Neural progenitor cell (in vitro differentiated cells): ENCODE results near the gene ATF7IP. TPM values are rescaled to one million over a fixed set of nuclear protein-coding genes. Genes with fewer than 3 reads are reported as not detected.

Experiments
- DNase-seq: peaks from one replicate; pipeline ENCODE4 v3.0.0-alpha.2; 2016; ENCODE audit warnings: low spot score
- H2AFZ ChIP-seq: fragments of 200-600 bp; sonication (generic); replicated peaks from 2 replicates; pipeline ENCODE4 v1.6.1; 2016; ENCODE audit warnings: antibody characterized with exemption
- H3F3A ChIP-seq: fragments of 200-600 bp; sonication (generic); 2 replicates; pipeline ENCODE4 v1.6.1; 2016; ENCODE audit warnings: antibody characterized with exemption, low read depth
- H3K27ac ChIP-seq: fragments of 200-600 bp; sonication (generic); 2 replicates; pipeline ENCODE4 v1.5.1; 2016; ENCODE audit warnings: mild to moderate bottlenecking
- H3K27me3 ChIP-seq: fragments of 200-600 bp; sonication (generic); 2 replicates; pipeline ENCODE4 v1.6.1; 2016; ENCODE audit warnings: mild to moderate bottlenecking, moderate library complexity
- H3K36me3 ChIP-seq: fragments of 200-600 bp; sonication (generic); 2 replicates; pipeline ENCODE4 v1.5.1; 2016
- H3K4me1 ChIP-seq: fragments of 200-600 bp; sonication (generic); 2 replicates; pipeline ENCODE4 v1.6.1; 2016; ENCODE audit warnings: mixed run types
- H3K4me2 ChIP-seq: fragments of 200-600 bp; sonication (generic); 2 replicates; pipeline ENCODE4 v1.6.1; 2016
- H3K4me3 ChIP-seq: fragments of 200-600 bp; sonication (generic); 2 replicates; pipeline ENCODE4 v1.5.1; 2016
- H3K79me2 ChIP-seq: fragments of 200-600 bp; sonication (generic); 2 replicates; pipeline ENCODE4 v1.6.1; 2016; ENCODE audit warnings: low read depth
- H3K9ac ChIP-seq: fragments of 200-600 bp; sonication (generic); 2 replicates; pipeline ENCODE4 v1.6.1; 2016
- H3K9me3 ChIP-seq: fragments of 200-600 bp; sonication (generic); 2 replicates; pipeline ENCODE4 v1.5.1; 2016; ENCODE audit warnings: low read depth
- H4K20me1 ChIP-seq: fragments of 200-600 bp; sonication (generic); 2 replicates; pipeline ENCODE4 v1.6.1; 2016; ENCODE audit warnings: low read depth
- H3K27ac Mint-ChIP-seq: 3 replicates; pipeline ENCODE4 v1.8.0; 2021; ENCODE audit warnings: mixed read lengths
- H3K27me3 Mint-ChIP-seq: 2 replicates; pipeline ENCODE4 v1.8.0; 2022; ENCODE audit warnings: low read depth, mild to moderate bottlenecking, inconsistent platforms, moderate library complexity, mixed read lengths; ENCODE audit not compliant: insufficient read depth
- H3K36me3 Mint-ChIP-seq: 3 replicates; pipeline ENCODE4 v1.8.0; 2021; ENCODE audit warnings: mixed read lengths
- H3K4me1 Mint-ChIP-seq: 3 replicates; pipeline ENCODE4 v1.8.0; 2021; ENCODE audit warnings: mixed read lengths
- H3K4me3 Mint-ChIP-seq: 3 replicates; pipeline ENCODE4 v1.8.0; 2021; ENCODE audit warnings: mild to moderate bottlenecking, moderate library complexity, mixed read lengths
- H3K9me3 Mint-ChIP-seq: 3 replicates; pipeline ENCODE4 v1.8.0; 2020; ENCODE audit warnings: mixed read lengths
- EZH2 ChIP-seq: fragments of 200-600 bp; sonication (generic); IDR thresholded peaks from 2 replicates; pipeline ENCODE4 v1.6.1; 2017; ENCODE audit warnings: antibody characterized with exemption, mild to moderate bottlenecking, moderate library complexity
- EZH2phosphoT487 ChIP-seq: fragments of 200-600 bp; sonication (generic); IDR thresholded peaks from 2 replicates; pipeline ENCODE4 v1.6.1; 2017; ENCODE audit warnings: antibody characterized with exemption
- total RNA-seq: library from RNA; depleted of rRNA; stranded (reverse); fragments of >200 nt; gene quantifications from 2 replicates; pipeline ENCODE4 v1.2.3, GENCODE V29; 2015; ENCODE audit warnings: low replicate concordance
- TF ChIP-seq, protein P1 (sequence below): fragments of 200-600 bp; sonication (generic); IDR thresholded peaks from 2 replicates; pipeline ENCODE4 v1.5.1; 2017; ENCODE audit warnings: antibody characterized with exemption, mild to moderate bottlenecking

Gene ATF7IP
- total RNA-seq, 1 donor from 2014 or later, result 187 TPM

GRCh38 chr12:14442221-14442881, 76.9 kb downstream of the ATF7IP start:
- Mint-ChIP-seq H3K4me1 (no peaks in the 10 kb centered on the region), H3K9me3 (no peaks in the 10 kb centered on the region), H3K36me3 (peaks cover 53% of the 10 kb centered on the region), H3K27me3 (peaks cover 2% of the 10 kb centered on the region), H3K4me3 (no peak overlapping the region), H3K27ac (no peak overlapping the region)
- no peak overlapping the region for H3K9ac ChIP-seq
- H3K9me3 ChIP-seq, result no peaks in the 10 kb centered on the region
- H2AFZ ChIP-seq, result no peak overlapping the region
- H3K4me1 ChIP-seq, result no peaks in the 10 kb centered on the region
- TF ChIP-seq EZH2, result no peak
- no peak for TF ChIP-seq EZH2phosphoT487
- TF ChIP-seq, protein P1, sequence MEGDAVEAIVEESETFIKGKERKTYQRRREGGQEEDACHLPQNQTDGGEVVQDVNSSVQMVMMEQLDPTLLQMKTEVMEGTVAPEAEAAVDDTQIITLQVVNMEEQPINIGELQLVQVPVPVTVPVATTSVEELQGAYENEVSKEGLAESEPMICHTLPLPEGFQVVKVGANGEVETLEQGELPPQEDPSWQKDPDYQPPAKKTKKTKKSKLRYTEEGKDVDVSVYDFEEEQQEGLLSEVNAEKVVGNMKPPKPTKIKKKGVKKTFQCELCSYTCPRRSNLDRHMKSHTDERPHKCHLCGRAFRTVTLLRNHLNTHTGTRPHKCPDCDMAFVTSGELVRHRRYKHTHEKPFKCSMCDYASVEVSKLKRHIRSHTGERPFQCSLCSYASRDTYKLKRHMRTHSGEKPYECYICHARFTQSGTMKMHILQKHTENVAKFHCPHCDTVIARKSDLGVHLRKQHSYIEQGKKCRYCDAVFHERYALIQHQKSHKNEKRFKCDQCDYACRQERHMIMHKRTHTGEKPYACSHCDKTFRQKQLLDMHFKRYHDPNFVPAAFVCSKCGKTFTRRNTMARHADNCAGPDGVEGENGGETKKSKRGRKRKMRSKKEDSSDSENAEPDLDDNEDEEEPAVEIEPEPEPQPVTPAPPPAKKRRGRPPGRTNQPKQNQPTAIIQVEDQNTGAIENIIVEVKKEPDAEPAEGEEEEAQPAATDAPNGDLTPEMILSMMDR, result no peak
- no peaks in the 10 kb centered on the region for H4K20me1 ChIP-seq
- DNase-seq, result no peak
- H3K27ac ChIP-seq, result no peak overlapping the region
- no peaks in the 10 kb centered on the region for H3K27me3 ChIP-seq
- no peak overlapping the region for H3K4me2 ChIP-seq
- H3K79me2 ChIP-seq, result peaks cover 93% of the 10 kb centered on the region
- peaks cover under 1% of the 10 kb centered on the region for H3F3A ChIP-seq
- H3K4me3 ChIP-seq, result no peak overlapping the region
- H3K36me3 ChIP-seq, result peaks cover 47% of the 10 kb centered on the region

DNA sequence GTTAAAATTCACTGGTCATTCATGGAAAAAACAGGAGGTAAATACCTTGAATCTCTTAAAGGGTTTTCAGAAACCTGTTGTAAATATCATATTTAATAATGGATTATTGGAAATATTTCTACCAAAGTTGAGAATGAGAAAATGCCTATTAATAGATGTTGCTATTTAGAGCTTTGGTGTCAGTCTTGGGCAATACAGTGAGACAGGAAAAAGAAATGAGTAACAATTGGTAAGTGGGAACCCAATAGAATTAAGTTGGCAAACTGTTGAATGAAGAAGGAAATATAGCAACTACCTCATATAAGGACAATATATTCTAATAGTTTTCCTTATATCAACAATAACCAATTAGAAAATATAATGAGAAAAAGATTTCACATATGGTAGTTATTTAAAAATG, 78.0 kb downstream of the ATF7IP start:
- Histone ChIP-seq H3K36me3 (peaks cover 51% of the 10 kb centered on the region), H2AFZ (no peak overlapping the region), H3K79me2 (peaks cover 95% of the 10 kb centered on the region), H3K9ac (no peak overlapping the region), H3F3A (no peaks in the 10 kb centered on the region), H4K20me1 (no peaks in the 10 kb centered on the region), H3K4me2 (no peak overlapping the region), H3K4me3 (no peak overlapping the region), H3K27me3 (no peaks in the 10 kb centered on the region), H3K4me1 (no peaks in the 10 kb centered on the region), H3K9me3 (no peaks in the 10 kb centered on the region), H3K27ac (no peak overlapping the region)
- Mint-ChIP-seq H3K27ac (no peak overlapping the region), H3K4me1 (no peaks in the 10 kb centered on the region), H3K9me3 (no peaks in the 10 kb centered on the region), H3K36me3 (peaks cover 58% of the 10 kb centered on the region), H3K27me3 (peaks cover 2% of the 10 kb centered on the region), H3K4me3 (no peak overlapping the region)
- TF ChIP-seq, protein P1, result no peak
- TF ChIP-seq EZH2phosphoT487 (no peak), EZH2 (no peak)
- no peak for DNase-seq

DNA sequence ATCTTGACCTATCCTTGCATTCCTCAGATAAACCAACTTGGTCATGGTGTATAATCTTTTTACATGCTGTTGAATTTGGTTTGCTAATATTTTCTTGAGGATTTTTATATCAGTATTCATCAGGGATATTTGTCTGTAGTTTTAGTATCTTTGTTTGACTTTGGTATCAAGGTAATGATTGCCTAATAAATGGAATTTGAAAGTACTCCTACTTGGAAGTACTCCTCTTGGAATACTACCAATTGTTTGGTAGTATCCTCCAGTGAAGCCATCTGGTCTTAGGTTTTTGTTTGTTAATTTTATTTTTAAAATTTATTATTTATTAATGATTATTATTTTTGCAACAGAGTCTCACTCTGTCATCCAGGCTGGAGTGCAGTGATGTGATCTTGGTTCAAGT, 85.0 kb downstream of the ATF7IP start:
- Mint-ChIP-seq H3K9me3 (peaks cover 8% of the 10 kb centered on the region), H3K36me3 (peaks cover 74% of the 10 kb centered on the region), H3K27ac (no peak overlapping the region), H3K4me3 (no peak overlapping the region), H3K27me3 (no peaks in the 10 kb centered on the region), H3K4me1 (no peaks in the 10 kb centered on the region)
- Histone ChIP-seq H3F3A (peaks cover 28% of the 10 kb centered on the region), H2AFZ (no peak overlapping the region), H3K79me2 (peaks cover 98% of the 10 kb centered on the region), H3K4me2 (no peak overlapping the region), H3K4me1 (peaks cover 12% of the 10 kb centered on the region), H3K9ac (no peak overlapping the region), H3K27ac (no peak overlapping the region), H3K36me3 (peaks cover 32% of the 10 kb centered on the region), H3K9me3 (no peaks in the 10 kb centered on the region), H3K4me3 (no peak overlapping the region), H3K27me3 (no peaks in the 10 kb centered on the region), H4K20me1 (peaks cover 21% of the 10 kb centered on the region)
- no peak for DNase-seq
- TF ChIP-seq EZH2, result no peak
- TF ChIP-seq, protein P1, result no peak
- TF ChIP-seq EZH2phosphoT487, result no peak
